Erythroblast (primary cell): ENCODE measurements around the gene RAVER2.

Experiments used
- GATA1 ChIP-seq: IDR thresholded peaks from 2 replicates; pipeline ENCODE4 v1.6.1; 2011; ENCODE audit warnings: low read depth, mild to moderate bottlenecking, control low read depth, low read length, moderate library complexity
- POLR2A ChIP-seq: IDR thresholded peaks from 2 replicates; pipeline ENCODE4 v1.6.1; 2011; ENCODE audit warnings: mild to moderate bottlenecking, low read length

DNA sequence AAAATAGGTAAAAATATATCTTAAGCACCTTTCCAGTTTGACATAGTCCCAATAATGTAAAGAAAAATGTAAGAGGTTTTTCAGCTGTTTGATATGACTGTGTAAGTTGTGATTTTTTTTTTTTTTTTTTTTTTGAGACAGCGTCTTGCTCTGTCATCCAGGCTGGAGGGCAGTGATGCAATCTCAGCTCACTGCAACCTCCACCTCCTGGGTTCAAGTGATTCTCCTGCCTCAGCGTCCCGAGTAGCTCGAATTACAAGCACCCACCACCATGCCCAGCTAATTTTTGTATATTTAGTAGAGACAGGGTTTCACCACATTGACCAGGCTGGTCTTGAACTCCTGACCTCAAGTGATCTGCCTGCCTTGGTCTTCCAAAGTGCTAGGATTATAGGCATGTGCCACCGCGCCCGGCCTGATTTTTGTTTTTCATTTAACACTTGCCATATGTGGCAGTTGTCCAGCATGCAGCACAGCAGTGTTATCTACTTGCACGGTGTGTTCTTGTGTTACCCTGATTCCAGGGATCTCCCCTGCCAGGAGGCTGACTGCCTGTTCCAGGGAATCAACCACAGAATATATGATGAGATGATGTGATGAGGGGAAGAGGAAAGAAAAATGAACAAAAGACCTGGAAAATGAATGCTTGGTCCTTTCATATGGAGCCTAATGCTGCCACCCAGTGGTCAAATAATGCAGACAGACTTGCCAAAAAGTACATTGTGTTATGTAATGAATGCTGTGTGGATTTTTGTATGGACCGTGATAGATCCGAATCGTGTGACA, 79.0 kb downstream of the RAVER2 start:
- TF ChIP-seq POLR2A (no peak), GATA1 (no peak)
